ENCODE measurements around the gene IFI44L. TPM values are rescaled to one million over a fixed set of nuclear protein-coding genes. Genes with fewer than 3 reads are reported as not detected.

The IFI44L gene
- polyA plus RNA-seq, 4 donors, result 4.5 to 8.5 (median 7.4) TPM

DNA sequence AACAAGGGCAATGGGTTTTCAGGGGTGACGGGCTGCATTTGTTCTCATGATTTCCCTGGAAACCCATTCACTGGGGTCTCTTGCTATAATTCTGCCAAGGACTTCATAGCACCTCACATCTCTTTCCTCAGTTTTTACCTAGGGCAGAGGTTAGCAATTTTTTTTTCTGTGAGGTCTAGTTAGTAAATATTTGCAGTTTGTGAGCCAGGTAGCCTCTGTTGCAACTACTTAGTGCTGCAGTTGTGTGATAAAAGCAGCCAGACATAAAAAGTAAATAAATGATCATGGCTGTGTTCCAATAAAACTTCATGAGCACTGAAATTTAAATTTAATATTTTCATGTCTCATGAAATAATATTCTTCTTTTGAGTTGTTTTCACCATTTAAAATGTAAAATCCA is 67.1 kb downstream of the IFI44L start:
- no peak for DNase-seq (ENCODE audit: low read depth in 4 of 4, low spot score in 3 of 4)

DNA sequence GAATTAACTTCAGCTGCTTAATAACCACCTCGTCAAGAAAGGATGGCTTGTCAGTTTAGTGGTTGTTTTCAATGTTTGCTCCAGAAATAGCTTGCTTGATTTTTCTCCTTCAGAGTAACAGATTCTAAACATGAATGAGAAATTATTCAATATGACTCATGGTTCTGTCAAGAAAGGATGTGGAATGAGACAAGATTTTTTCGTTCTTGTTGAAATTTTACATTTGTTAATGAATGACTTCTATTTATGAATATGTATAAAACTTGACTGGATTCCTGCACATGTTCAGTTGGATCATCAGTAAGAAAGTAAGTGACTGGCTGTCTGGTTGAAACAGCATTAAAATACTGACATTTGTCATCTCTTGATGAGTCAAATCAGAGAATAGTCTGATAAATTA is 67.7 kb downstream of the IFI44L start:
- DNase-seq (ENCODE audit: low read depth in 4 of 4, low spot score in 3 of 4), result no peak

DNA sequence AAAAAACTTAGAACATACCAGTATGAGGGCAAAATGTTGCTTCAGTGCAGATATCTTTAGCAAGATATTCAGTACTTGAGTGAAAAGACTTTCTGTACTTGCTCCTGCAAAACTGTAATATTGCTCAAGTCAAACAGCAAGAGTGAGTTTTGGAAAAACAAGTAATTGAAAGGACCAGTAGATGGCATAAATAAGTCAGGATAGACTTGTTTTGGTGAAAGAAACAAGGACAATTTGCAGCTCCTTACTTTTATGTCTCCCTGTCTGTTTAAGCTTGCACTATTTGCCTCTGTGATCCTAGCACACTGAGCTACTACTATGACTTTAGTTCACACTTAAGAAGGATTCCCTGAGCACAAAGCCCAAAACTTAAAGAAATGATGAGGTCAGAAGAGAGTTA is 68.4 kb downstream of the IFI44L start:
- peak in 2 of 4 donors; percentile 8 to 11 for DNase-seq (ENCODE audit: low read depth in 4 of 4, low spot score in 3 of 4)

DNA sequence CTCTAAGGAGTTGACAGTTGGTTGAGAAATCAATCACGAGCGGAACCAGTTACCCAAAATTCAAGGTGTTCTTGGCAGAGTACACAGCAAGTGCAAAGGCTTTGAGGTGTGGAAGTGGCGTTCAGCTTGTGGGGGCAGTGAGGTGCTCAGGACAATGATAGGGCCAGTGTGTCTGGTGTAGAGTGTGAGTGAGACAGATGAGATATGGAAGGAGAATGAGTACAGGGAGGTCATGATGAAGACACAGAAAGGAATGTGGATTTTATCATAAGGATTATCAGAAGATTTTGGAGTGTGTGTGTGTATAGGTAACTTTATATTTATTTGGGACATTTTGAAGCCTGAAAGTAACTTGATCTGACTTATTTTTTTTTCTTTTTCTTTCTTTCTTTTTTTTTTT is 70.3 kb downstream of the IFI44L start:
- no peak for DNase-seq (ENCODE audit: low read depth in 4 of 4, low spot score in 3 of 4)

DNA sequence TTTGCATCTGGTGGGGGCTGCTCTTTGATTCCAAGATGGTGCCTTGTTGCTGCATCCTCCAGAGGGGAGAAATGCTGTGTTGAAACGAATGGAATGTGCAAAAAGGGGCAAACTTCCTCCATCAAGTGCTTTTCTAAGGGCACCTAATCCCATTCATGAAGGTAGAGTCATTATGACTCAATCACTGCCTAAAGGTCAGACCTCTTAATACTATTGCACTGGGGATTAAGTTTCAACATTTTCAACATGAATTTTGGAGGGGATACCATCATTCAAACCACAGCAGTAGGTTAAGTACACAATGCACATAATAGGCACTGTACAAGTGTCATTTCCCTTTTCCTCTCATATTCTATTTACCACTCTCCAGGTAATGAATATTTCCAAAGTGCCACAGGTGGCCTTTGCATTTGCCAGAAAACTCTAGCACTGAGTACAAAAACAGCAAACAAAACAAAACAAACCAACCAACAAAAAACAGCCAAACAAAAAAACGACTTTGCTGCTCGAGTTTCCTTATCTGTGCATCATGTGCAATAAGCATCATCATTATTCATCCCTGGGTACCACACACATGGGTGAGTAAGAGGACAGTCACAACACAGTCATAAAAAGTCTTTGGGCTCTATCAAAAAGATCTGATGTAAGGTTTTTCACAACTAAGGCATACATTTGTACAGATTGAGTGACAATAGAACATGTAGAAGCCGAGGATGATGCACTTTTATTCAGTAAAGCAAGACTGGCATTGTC is 71.9 kb downstream of the IFI44L start:
- DNase-seq (ENCODE audit: low read depth in 4 of 4, low spot score in 3 of 4), result no peak

Other genes with a start within 250 kb of the IFI44L start
- under 1 TPM; 0.11 to 0.60 (median 0.25) TPM for gene PTGFR, start 129.5 kb upstream of the IFI44L start, polyA plus RNA-seq (ENCODE audit: insufficient read length in 4 of 4)
- 10 to 100 TPM; 10.1 to 24.4 (median 16.1) TPM for gene IFI44, start 29.4 kb downstream of the IFI44L start, polyA plus RNA-seq (ENCODE audit: insufficient read length in 4 of 4)